Germinal center (tissue), 1 donor: ENCODE data around the gene CDK19.
"Not testable (repeated sequence)": the region's sequence is repeated elsewhere in the genome, so short reads cannot be mapped to it uniquely, and the experiment has no call there.

Experiments used
- DNase-seq: peaks from one replicate; pipeline ENCODE4 v3.0.0; 2012; ENCODE audit warnings: mixed read lengths, low spot score

Gene CDK19

GRCh38 chr6:110756817-110757216 lies 58.5 kb downstream of the CDK19 start:
- DNase-seq: no peak

DNA sequence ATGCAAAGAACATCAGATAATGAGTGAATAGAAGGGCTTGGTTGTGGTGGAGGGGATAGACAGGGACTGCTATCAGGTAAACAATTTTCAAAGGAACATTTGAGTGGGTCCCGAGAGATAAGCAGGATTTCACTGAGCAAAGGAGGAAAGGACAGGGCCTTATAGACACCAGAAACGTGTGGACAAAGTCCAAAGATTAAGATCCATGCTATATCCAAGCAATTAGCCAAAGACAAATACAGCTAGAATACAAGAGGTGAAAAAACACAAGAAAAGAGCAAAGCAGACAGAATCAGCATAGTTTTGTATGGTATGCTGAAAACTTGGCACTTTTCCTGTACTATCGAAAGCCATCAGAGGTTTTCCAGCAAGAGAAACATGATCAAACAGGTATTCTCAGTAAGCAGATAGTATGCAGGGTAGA lies 59.8 kb downstream of the CDK19 start:
- no peak for DNase-seq

- not testable (repeated sequence) for DNase-seq
These were observed 61.2 kb downstream of the CDK19 start for GRCh38 chr6:110753936-110754668.

DNA sequence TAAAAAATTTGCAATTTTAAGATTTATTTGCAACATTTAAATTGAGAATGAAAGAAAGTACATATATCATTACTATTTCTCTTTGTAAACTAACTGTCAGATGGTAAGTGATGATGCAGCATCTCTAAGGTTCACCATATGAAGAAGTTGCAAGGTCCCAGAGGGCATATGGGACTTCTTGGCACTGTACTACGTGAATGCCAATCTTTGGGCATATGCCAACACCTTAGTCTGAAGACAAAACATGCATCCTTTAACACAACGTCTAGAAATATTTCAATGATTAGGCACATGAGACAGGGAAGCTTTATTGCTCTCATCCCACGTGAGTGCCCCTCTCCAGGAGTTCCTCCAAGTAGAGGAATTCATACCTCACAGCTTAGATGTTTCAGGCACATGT lies 66.8 kb downstream of the CDK19 start:
- no peak for DNase-seq

- no peak for DNase-seq
These were observed 68.6 kb downstream of the CDK19 start for GRCh38 chr6:110746680-110747079.

GRCh38 chr6:110744991-110745390 lies 70.3 kb downstream of the CDK19 start:
- DNase-seq: no peak

DNA sequence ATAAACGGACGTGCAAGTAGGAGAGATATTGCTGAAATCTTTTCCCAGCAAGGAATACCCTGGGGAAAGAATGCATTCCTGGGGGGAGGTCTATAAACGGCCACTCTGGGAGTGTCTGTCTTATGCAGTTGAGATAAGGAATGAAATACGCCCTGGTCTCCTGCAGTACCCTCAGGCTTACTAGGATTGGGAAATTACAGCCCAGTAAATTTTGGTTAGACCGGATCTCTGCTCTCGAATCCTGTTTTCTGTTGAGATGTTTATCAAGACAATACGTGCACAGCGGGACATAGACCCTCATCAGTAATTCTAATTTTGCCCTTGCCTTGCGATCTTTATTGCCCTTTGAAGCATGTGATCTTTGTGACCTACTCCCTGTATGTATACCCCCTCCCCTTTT lies 72.7 kb downstream of the CDK19 start:
- not testable (repeated sequence) for DNase-seq

DNA sequence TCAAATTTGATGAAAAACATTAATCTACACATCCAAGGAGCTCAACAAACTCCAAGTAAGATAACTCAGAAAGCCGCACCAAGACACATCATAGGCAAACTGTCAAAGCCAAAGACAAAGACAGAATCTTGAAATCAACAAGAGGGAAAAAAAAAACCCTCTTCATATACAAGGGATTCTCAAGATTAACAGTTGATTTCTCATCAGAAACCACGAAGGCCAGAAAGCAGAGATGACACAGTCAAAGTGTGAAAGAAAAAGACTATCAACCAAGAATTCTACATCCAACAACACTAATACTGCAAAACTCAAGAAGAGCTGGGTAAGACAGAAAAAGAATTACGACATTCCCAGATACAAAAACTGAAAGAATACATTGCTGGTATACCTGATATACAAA lies 73.8 kb downstream of the CDK19 start:
- DNase-seq: no peak

- DNase-seq: no peak
These were observed 76.3 kb downstream of the CDK19 start for GRCh38 chr6:110738899-110739365.

- no peak for DNase-seq
These were observed 79.6 kb downstream of the CDK19 start for GRCh38 chr6:110735666-110736065.

DNA sequence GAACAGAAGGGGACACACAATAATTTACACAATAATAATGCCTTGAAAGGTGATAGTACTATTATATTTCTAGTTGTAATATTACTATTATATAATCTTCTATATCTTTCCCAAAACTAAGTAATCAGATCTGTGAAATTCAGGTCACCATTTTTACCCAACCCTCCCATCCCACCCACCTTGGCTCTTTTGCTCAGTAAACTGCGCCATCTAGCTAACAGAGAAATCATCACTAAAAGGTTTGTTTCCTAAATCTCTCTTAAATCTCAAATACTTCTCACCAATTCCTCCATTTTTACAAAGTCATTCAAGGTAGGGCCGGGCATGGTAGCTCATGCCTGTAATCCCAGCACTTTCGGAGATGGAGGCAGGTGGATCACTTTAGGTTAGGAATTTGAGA lies 83.4 kb downstream of the CDK19 start:
- no peak for DNase-seq

DNA sequence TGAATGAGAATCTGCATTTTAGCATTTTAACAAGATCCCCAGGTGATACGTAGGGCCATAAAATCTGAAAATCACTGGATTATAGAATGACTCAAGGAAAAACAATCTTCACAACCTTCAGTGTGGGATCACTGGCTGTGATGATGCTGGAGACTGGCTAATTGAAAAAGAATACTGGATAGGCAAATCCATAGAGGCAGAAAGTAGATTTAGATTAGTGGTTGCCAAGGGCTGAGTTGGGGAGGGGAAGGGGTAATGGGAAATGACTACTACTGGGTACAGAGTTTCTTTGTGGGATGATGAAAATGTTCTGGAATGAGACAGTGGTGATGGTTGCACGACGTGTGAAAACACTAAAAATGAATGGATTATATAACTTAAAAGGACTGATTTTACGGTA lies 84.1 kb downstream of the CDK19 start:
- no peak for DNase-seq

DNA sequence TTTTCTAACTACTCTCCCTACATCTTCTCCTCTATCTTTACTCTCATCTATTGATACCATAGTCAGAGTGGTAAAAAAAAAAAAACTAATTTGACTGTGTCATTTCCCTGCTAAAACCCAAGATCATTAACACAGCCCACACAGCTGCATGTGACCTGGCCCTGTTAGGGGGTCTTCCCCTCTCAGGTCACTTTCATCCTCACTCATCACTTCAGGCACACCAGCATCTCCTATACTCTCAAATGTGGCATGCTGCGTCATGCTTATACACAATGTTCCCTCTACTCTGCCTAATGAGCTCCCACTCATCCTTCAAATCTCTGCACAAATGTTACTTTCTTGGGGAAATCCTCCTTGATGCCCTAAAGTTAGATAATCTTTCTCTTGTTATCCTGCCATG lies 86.8 kb downstream of the CDK19 start:
- DNase-seq: no peak

DNA sequence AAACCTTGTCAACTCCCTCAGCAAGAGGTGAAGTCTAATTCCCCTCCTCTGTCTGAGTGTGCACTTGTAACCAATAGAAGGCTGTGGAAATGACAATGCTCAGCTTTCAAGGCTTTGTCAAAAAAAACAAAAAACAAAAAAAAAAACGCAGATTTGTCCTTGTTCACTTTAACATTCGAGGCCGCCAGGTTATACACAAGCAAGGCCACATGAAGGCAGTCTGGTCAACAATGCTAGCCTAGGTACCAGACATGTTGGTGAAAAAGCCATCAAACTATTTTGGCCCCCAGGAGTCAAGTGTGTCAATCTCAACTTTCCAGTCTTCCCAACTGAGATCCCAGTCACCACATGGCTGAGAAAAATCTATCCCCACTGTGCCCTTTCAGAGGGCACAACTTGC lies 92.3 kb downstream of the CDK19 start:
- DNase-seq: no peak

DNA sequence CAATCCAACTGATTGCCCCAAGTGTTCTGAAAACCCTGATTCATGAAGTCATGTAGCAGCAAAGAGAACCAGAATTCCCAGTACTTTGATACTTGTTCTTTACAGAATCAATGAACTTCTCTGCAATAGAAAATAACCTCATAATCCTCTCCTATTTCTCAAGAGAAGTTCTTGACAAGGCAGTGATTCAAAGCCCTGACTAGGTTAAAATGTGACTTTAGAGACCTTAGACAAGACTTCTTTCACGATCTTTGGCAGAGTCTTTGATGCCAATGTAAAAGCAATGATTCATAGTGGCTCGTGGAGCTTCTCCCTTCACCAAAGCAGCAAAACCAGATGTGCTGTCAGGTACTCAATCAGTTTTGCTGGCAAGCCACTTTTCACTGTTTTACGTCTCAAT lies 95.2 kb downstream of the CDK19 start:
- DNase-seq: no peak

- not testable (repeated sequence) for DNase-seq
These were observed 95.7 kb downstream of the CDK19 start for GRCh38 chr6:110719601-110720000.

DNA sequence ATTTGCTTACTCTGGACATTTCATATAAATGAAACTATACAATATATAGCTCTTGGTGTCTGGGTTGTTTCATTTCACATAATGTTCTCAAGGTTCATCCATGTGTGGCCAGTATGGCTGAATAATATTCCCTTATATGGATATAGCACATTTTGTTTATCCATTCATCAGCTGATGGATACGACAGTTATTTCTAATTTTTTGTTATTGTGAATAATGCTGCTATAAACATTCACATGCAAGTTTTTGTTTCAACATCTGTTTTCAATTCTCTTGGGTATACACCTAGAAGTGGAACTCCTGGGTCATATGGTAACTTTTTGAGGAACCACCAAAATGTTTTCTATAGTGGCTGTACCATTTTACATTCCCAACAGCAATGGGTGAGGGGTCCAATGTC lies 101.1 kb downstream of the CDK19 start:
- DNase-seq: peak; percentile 29

- no peak for DNase-seq
These were observed 103.0 kb downstream of the CDK19 start for GRCh38 chr6:110712238-110712637.

GRCh38 chr6:110710115-110710514 lies 105.2 kb downstream of the CDK19 start:
- no peak for DNase-seq

DNA sequence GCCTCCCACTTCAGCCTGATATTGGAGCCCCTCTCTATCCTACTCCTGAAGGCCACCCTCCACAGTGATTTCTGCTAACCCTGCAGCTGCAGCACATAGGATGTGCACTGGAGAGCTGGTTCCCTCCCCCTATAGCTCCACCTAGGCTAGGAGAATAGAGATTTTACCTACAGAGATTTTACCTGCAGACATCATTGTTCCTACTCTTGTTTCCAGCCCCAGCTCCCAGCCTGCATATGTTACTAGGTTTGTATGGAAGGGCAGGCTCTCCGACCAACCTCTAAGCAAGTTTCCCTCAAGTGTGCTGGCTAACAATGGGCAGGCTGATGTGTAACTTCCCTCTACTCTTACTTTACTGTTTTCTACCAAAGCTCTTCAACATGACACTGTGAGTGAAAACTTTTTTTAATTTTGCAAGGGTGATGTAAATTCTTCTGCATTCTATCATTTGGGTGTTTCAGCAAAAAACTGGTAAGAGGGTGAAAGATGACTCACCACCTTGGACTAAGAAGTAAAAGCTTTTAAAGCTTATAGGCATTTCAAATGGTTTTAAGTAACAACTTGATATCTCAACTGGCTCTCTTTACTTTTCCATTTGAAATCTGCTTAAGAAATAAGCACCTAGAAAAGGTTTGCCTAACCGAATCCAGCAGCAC lies 106.8 kb downstream of the CDK19 start:
- DNase-seq: no peak

DNA sequence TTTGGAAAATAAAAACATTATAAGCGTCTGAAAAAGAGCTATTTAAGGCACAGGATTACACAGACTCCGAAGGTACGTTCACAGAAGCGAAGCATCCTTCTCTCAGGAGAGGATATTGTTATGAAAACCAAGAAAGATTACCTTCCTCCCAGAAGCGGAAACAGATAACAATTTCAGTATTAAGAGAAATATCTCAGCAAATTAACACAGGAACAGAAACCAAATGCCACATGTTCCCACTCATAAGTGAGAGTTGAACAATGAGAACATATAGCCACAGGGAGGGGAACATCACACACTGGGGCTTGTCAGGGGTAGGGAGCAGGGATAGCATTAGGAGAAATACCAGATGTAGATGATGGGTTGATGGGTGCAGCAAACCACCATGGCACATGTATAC lies 109.7 kb downstream of the CDK19 start:
- no peak for DNase-seq

DNA sequence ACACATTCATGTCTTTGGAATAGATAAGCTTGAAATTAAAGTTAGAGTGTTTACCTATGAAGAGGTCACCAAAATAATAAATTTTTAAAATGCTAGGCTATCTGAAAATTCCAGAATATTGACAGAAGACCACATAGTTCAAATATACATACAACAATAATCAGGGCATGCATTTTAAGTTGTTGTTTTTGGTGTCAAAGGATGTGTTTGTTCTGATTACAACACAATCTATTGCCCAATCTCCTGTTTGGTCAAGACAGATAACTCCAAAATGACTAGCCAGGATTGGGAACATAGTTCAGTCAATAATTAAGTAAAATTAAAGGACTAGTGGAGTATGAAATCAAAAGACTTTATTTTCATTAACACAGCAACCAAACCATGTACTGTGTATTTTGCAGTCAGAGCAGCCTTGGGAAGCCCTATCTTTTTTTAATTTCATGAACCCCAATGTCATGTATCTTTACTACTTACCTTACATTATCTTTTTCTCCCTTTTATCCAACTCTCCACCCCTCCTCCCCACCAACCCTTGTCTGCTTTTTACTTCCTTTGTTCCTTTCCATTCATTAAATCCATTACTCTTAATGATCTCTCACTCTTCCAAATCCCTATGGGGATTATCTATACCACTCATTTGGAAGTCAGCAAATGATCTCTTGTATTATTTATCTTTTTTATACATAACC lies 111.2 kb downstream of the CDK19 start:
- DNase-seq: no peak
